ENCODE data around the gene LAMA2. TPM values are rescaled to one million over a fixed set of nuclear protein-coding genes. Genes with fewer than 3 reads are reported as not detected.

LAMA2 gene
- total RNA-seq, 1 donor from 2014 or later, result 1.9 TPM

DNA sequence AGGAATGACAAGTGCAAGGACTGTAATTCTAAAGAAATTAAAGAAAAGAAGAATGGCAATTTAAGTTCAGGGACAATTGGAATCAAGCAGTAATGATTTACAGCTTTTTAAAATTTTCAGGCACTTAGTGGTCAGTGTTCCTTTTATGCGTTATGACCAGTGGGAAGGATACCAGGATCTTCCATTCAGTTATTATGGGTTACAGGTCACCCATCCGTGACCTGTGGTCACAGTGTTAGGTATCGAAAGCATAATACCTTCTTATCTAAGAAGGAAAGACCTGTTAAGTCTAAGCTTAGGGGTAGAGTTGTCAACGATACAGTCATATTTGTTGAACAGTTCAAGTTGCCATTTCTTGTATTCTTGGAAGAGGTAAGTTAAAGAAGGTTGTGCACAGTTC lies 253.8 kb downstream of the LAMA2 start:
- Mint-ChIP-seq H3K36me3 (ENCODE audit: low read depth) (no peaks in the 10 kb centered on the region), H3K4me3 (ENCODE audit: unreplicated experiment) (no peak overlapping the region), H3K27ac (ENCODE audit: unreplicated experiment) (no peak overlapping the region), H3K27me3 (ENCODE audit: low read depth) (peaks cover 8% of the 10 kb centered on the region), H3K9me3 (ENCODE audit: low read depth) (no peaks in the 10 kb centered on the region), H3K4me1 (ENCODE audit: low read depth) (no peaks in the 10 kb centered on the region)
- DNase-seq (ENCODE audit: low spot score), result no peak
- TF ChIP-seq, protein P1, sequence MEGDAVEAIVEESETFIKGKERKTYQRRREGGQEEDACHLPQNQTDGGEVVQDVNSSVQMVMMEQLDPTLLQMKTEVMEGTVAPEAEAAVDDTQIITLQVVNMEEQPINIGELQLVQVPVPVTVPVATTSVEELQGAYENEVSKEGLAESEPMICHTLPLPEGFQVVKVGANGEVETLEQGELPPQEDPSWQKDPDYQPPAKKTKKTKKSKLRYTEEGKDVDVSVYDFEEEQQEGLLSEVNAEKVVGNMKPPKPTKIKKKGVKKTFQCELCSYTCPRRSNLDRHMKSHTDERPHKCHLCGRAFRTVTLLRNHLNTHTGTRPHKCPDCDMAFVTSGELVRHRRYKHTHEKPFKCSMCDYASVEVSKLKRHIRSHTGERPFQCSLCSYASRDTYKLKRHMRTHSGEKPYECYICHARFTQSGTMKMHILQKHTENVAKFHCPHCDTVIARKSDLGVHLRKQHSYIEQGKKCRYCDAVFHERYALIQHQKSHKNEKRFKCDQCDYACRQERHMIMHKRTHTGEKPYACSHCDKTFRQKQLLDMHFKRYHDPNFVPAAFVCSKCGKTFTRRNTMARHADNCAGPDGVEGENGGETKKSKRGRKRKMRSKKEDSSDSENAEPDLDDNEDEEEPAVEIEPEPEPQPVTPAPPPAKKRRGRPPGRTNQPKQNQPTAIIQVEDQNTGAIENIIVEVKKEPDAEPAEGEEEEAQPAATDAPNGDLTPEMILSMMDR (IDR thresholded peaks at IDR 0.05), result no peak

DNA sequence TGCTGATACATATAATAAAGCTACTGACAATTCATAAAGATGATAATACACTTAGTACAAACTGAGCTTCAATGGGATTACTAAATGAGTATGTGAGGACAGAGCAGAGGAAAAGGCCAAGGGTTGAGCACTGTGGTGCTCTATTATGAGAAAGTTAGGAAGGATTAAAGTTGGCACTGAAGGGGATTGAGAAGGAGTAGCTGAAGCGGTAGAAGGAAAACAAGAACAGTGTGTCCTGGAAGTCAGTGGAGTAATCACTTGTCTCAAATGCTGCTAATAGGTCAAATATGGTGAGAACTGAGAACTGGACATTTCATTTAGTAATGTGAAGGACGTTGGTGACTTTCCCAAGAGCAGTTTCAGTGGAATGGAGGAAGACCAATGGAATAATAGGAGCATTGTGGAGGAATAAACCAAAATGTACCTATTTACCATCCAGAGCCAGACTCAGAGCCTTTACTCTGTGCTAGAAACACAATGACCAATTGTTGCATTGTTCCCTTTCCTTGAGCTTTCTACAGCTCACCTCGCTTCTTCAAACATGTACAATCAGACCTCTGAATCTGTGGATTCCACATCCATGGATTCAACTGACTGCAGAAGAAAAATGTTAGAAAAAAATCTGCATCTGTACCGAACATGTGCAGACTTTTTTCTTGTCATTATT lies 255.9 kb downstream of the LAMA2 start:
- TF ChIP-seq, protein P1 (IDR thresholded peaks at IDR 0.05), result no peak
- no peak for DNase-seq (ENCODE audit: low spot score)
- Mint-ChIP-seq H3K27me3 (ENCODE audit: low read depth) (peaks cover 10% of the 10 kb centered on the region), H3K4me3 (ENCODE audit: unreplicated experiment) (no peak overlapping the region), H3K4me1 (ENCODE audit: low read depth) (no peaks in the 10 kb centered on the region), H3K9me3 (ENCODE audit: low read depth) (no peaks in the 10 kb centered on the region), H3K36me3 (ENCODE audit: low read depth) (no peaks in the 10 kb centered on the region), H3K27ac (ENCODE audit: unreplicated experiment) (no peak overlapping the region)

GRCh38 chr6:129140526-129140925 lies 257.6 kb downstream of the LAMA2 start:
- peaks cover 10% of the 10 kb centered on the region for H3K27me3 Mint-ChIP-seq (ENCODE audit: low read depth)
- no peaks in the 10 kb centered on the region for H3K9me3 Mint-ChIP-seq (ENCODE audit: low read depth)
- DNase-seq (ENCODE audit: low spot score), result no peak
- TF ChIP-seq, protein P1 (IDR thresholded peaks at IDR 0.05), result no peak
- no peaks in the 10 kb centered on the region for H3K36me3 Mint-ChIP-seq (ENCODE audit: low read depth)
- no peaks in the 10 kb centered on the region for H3K4me1 Mint-ChIP-seq (ENCODE audit: low read depth)
- no peak overlapping the region for H3K27ac Mint-ChIP-seq (ENCODE audit: unreplicated experiment)
- H3K4me3 Mint-ChIP-seq (ENCODE audit: unreplicated experiment), result no peak overlapping the region

GRCh38 chr6:129141499-129141898 lies 258.6 kb downstream of the LAMA2 start:
- TF ChIP-seq, protein P1 (IDR thresholded peaks at IDR 0.05), result no peak
- Mint-ChIP-seq H3K4me3 (ENCODE audit: unreplicated experiment) (no peak overlapping the region), H3K4me1 (ENCODE audit: low read depth) (no peaks in the 10 kb centered on the region), H3K9me3 (ENCODE audit: low read depth) (no peaks in the 10 kb centered on the region), H3K27me3 (ENCODE audit: low read depth) (peaks cover 8% of the 10 kb centered on the region), H3K27ac (ENCODE audit: unreplicated experiment) (no peak overlapping the region), H3K36me3 (ENCODE audit: low read depth) (no peaks in the 10 kb centered on the region)
- DNase-seq (ENCODE audit: low spot score), result no peak

DNA sequence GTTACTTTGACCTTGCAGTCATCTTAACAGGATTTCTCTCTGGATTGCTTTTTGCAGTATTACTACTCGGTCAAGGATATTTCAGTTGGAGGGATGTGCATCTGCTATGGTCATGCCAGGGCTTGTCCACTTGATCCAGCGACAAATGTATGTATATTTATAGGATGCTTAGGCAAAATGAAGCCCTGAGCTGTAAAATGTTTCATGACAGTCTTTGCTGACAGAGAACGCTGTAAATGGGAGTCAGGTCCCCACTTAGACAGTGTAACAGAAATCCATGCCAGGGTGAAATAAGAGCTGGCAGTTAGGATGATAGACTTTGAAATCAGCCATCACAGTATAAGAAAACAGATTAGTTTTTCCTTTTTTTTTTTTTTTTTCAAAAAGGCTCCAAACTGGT lies 264.0 kb downstream of the LAMA2 start:
- H3K4me1 Mint-ChIP-seq (ENCODE audit: low read depth), result no peaks in the 10 kb centered on the region
- no peak overlapping the region for H3K27ac Mint-ChIP-seq (ENCODE audit: unreplicated experiment)
- no peak overlapping the region for H3K4me3 Mint-ChIP-seq (ENCODE audit: unreplicated experiment)
- no peaks in the 10 kb centered on the region for H3K36me3 Mint-ChIP-seq (ENCODE audit: low read depth)
- no peaks in the 10 kb centered on the region for H3K9me3 Mint-ChIP-seq (ENCODE audit: low read depth)
- H3K27me3 Mint-ChIP-seq (ENCODE audit: low read depth), result peaks cover 7% of the 10 kb centered on the region
- DNase-seq (ENCODE audit: low spot score), result no peak
- TF ChIP-seq, protein P1 (IDR thresholded peaks at IDR 0.05), result no peak

All from chondrocyte (in vitro differentiated cells).